GM23338 (cell line): ENCODE data around the gene SLC12A7. TPM values are rescaled to one million over a fixed set of nuclear protein-coding genes. Genes with fewer than 3 reads are reported as not detected.

Experiments used
- ATAC-seq: fragments of 200-7000 bp; cut with Tn5 transposase; 3 replicates; pipeline ENCODE4 v1.9.1; 2020
- DNase-seq: peaks from one replicate; pipeline ENCODE4 v3.0.0-alpha.2; 2015; ENCODE audit warnings: low spot score
- H2AFZ ChIP-seq: fragments of 200-600 bp; sonication (generic); 2 replicates; pipeline ENCODE4 v1.8.0; 2016; ENCODE audit warnings: antibody characterized with exemption, mild to moderate bottlenecking, moderate library complexity
- H3F3A ChIP-seq: fragments of 200-600 bp; sonication (generic); replicated peaks from 2 replicates; pipeline ENCODE4 v1.8.0; 2017; ENCODE audit warnings: antibody characterized with exemption, mixed run types, low read depth
- H3K27ac ChIP-seq: fragments of 200-600 bp; sonication (generic); 2 replicates; pipeline ENCODE4 v1.6.1; 2016; ENCODE audit warnings: low read depth
- H3K27me3 ChIP-seq: fragments of 200-600 bp; sonication (generic); 2 replicates; pipeline ENCODE4 v1.8.0; 2016; ENCODE audit warnings: mild to moderate bottlenecking, mixed run types, moderate library complexity; ENCODE audit not compliant: insufficient read depth
- H3K36me3 ChIP-seq: fragments of 200-600 bp; sonication (generic); 2 replicates; pipeline ENCODE4 v1.8.0; 2016; ENCODE audit warnings: mild to moderate bottlenecking; ENCODE audit not compliant: insufficient read depth
- H3K4me1 ChIP-seq: fragments of 200-600 bp; sonication (generic); 2 replicates; pipeline ENCODE4 v1.8.0; 2016; ENCODE audit warnings: mild to moderate bottlenecking, moderate library complexity; ENCODE audit not compliant: insufficient read depth
- H3K4me2 ChIP-seq: fragments of 200-600 bp; sonication (generic); 2 replicates; pipeline ENCODE4 v1.7.1; 2017; ENCODE audit warnings: mixed run types
- H3K4me3 ChIP-seq: fragments of 200-600 bp; sonication (generic); 2 replicates; pipeline ENCODE4 v1.6.1; 2016; ENCODE audit warnings: mixed run types
- H3K79me2 ChIP-seq: fragments of 200-600 bp; sonication (generic); replicated peaks from 2 replicates; pipeline ENCODE4 v1.8.0; 2017; ENCODE audit warnings: mild to moderate bottlenecking; ENCODE audit not compliant: insufficient read depth
- H3K9me2 ChIP-seq: fragments of 200-600 bp; sonication (generic); 2 replicates; pipeline ENCODE4 v1.8.0; 2017; ENCODE audit not compliant: insufficient read depth
- H4K20me1 ChIP-seq: fragments of 200-600 bp; sonication (generic); replicated peaks from 2 replicates; pipeline ENCODE4 v1.8.0; 2017; ENCODE audit warnings: mild to moderate bottlenecking; ENCODE audit not compliant: insufficient read depth
- H3K27ac Mint-ChIP-seq: 2 replicates; pipeline ENCODE4 v1.8.0; 2020; ENCODE audit warnings: inconsistent platforms, mild to moderate bottlenecking, moderate library complexity, mixed read lengths
- H3K27me3 Mint-ChIP-seq: 3 replicates; pipeline ENCODE4 v1.8.0; 2022; ENCODE audit warnings: low read depth, mild to moderate bottlenecking, moderate library complexity, mixed read lengths, inconsistent platforms; ENCODE audit not compliant: insufficient read depth, poor library complexity
- H3K36me3 Mint-ChIP-seq: 3 replicates; pipeline ENCODE4 v1.8.0; 2021; ENCODE audit warnings: low read depth, mild to moderate bottlenecking, inconsistent platforms, moderate library complexity, mixed read lengths
- H3K4me1 Mint-ChIP-seq: 3 replicates; pipeline ENCODE4 v1.8.0; 2020; ENCODE audit warnings: mild to moderate bottlenecking, inconsistent platforms, mixed read lengths
- H3K4me3 Mint-ChIP-seq: 3 replicates; pipeline ENCODE4 v1.8.0; 2021; ENCODE audit warnings: moderate library complexity, mild to moderate bottlenecking, inconsistent platforms, mixed read lengths
- H3K9me3 Mint-ChIP-seq: 3 replicates; pipeline ENCODE4 v1.8.0; 2020; ENCODE audit warnings: moderate library complexity, mild to moderate bottlenecking, inconsistent platforms, mixed read lengths
- CREB1 ChIP-seq: fragments of 250-450 bp; sonication (Bioruptor Pico); IDR thresholded peaks from 2 replicates; pipeline ENCODE4 v1.5.0; 2020; ENCODE audit warnings: low read depth, mild to moderate bottlenecking, moderate library complexity
- EZH2 ChIP-seq: fragments of 200-600 bp; sonication (generic); IDR thresholded peaks from one replicate; pipeline ENCODE4 v1.8.0; 2017; ENCODE audit warnings: antibody characterized with exemption, mild to moderate bottlenecking, low read depth; ENCODE audit not compliant: unreplicated experiment
- EZH2phosphoT487 ChIP-seq: fragments of 200-600 bp; sonication (generic); IDR thresholded peaks from one replicate; pipeline ENCODE4 v1.8.1; 2018; ENCODE audit warnings: antibody characterized with exemption; ENCODE audit not compliant: unreplicated experiment
- JUNB ChIP-seq: IDR thresholded peaks from one replicate; pipeline ENCODE4 v1.6.1; 2016; ENCODE audit warnings: antibody characterized with exemption; ENCODE audit not compliant: unreplicated experiment
- NANOG ChIP-seq: IDR thresholded peaks from 2 replicates; pipeline ENCODE4 v1.6.1; 2016; ENCODE audit warnings: antibody characterized with exemption, borderline replicate concordance
- POLR2AphosphoS5 ChIP-seq: IDR thresholded peaks from 2 replicates; pipeline ENCODE4 v1.6.1; 2016; ENCODE audit warnings: antibody characterized with exemption, low read depth
- STAT1 ChIP-seq: IDR thresholded peaks from one replicate; pipeline ENCODE4 v1.6.1; 2016; ENCODE audit warnings: antibody characterized with exemption; ENCODE audit not compliant: unreplicated experiment
- ZNF331 ChIP-seq: fragments of 250-450 bp; sonication (Bioruptor Pico); IDR thresholded peaks from 2 replicates; pipeline ENCODE4 v1.5.0; 2020; ENCODE audit warnings: low read depth, mild to moderate bottlenecking, moderate library complexity
- polyA plus RNA-seq: library from polyadenylated mRNA; unstranded; fragments of >200 nt; fragmentation: Nextera tagmentation; extraction: Ambion mirVana; gene quantifications from 2 replicates; pipeline ENCODE4 v1.2.1, GENCODE V29; 2016
- total RNA-seq: library from RNA; depleted of rRNA; stranded (reverse); fragments of >200 nt; shearing (Covaris generic); gene quantifications from 2 replicates; pipeline ENCODE4 v1.2.3, GENCODE V29; 2014
- TF ChIP-seq, protein P1 (sequence below), 2 experiments: fragments of 200-600 bp in 1 of 2; sonication (generic) in 1 of 2; conservative IDR thresholded peaks; 2 replicates each; pipeline versions ENCODE4 v1.5.1 to v1.6.1; 2016 to 2017; ENCODE audit warnings: antibody characterized with exemption in 2 of 2, low read depth in 2 of 2, mild to moderate bottlenecking in 2 of 2, moderate library complexity in 1 of 2
- TF ChIP-seq, protein P2 (sequence below): IDR thresholded peaks from 2 replicates; pipeline ENCODE4 v1.6.1; 2016; ENCODE audit warnings: antibody characterized with exemption
- TF ChIP-seq, protein P3 (sequence below): IDR thresholded peaks from one replicate; pipeline ENCODE4 v1.6.1; 2018; ENCODE audit warnings: antibody characterized with exemption; ENCODE audit not compliant: unreplicated experiment

SLC12A7 gene
- total and polyA plus RNA-seq, 2 experiments from 2014 or later = 7.4 to 32.2 TPM

DNA sequence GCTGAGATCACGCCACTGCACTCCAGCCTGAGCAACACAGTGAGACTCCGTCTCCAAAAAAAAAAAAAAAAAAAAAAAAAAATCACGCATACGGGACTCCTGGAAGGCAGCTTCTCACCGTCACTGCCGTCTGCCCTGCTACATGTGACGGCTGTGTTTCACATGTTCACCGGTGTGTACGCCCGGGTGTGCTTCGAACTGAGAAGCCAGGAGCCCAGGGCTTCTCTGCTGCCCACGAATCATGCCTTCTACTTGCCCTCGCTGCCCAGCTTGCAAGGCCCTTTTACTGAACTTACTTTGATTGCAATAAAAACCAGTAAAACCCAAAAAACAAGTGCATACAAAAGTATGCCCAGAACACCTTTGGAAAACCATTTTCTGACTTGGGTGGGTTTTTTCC, 109.0 kb downstream of the SLC12A7 start:
- TF ChIP-seq NANOG (no peak), EZH2phosphoT487 (no peak), EZH2 (no peak), STAT1 (no peak), JUNB (no peak), POLR2AphosphoS5 (no peak), CREB1 (CRISPR knock-in tag) (no peak)
- TF ChIP-seq, protein P1, sequence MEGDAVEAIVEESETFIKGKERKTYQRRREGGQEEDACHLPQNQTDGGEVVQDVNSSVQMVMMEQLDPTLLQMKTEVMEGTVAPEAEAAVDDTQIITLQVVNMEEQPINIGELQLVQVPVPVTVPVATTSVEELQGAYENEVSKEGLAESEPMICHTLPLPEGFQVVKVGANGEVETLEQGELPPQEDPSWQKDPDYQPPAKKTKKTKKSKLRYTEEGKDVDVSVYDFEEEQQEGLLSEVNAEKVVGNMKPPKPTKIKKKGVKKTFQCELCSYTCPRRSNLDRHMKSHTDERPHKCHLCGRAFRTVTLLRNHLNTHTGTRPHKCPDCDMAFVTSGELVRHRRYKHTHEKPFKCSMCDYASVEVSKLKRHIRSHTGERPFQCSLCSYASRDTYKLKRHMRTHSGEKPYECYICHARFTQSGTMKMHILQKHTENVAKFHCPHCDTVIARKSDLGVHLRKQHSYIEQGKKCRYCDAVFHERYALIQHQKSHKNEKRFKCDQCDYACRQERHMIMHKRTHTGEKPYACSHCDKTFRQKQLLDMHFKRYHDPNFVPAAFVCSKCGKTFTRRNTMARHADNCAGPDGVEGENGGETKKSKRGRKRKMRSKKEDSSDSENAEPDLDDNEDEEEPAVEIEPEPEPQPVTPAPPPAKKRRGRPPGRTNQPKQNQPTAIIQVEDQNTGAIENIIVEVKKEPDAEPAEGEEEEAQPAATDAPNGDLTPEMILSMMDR (conservative IDR thresholded peaks at IDR 0.05; ENCODE audit: low read depth in 2 of 2) = no peak
- TF ChIP-seq, protein P2, sequence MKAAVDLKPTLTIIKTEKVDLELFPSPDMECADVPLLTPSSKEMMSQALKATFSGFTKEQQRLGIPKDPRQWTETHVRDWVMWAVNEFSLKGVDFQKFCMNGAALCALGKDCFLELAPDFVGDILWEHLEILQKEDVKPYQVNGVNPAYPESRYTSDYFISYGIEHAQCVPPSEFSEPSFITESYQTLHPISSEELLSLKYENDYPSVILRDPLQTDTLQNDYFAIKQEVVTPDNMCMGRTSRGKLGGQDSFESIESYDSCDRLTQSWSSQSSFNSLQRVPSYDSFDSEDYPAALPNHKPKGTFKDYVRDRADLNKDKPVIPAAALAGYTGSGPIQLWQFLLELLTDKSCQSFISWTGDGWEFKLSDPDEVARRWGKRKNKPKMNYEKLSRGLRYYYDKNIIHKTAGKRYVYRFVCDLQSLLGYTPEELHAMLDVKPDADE = no peak
- Mint-ChIP-seq H3K27me3 (peaks cover 47% of the 10 kb centered on the region), H3K27ac (no peak overlapping the region), H3K36me3 (no peaks in the 10 kb centered on the region), H3K4me1 (peaks cover 17% of the 10 kb centered on the region), H3K9me3 (no peaks in the 10 kb centered on the region; the same call in 2 of the 3 replicates), H3K4me3 (no peak overlapping the region; the same call in 2 of the 3 replicates)
- H3K4me3 ChIP-seq = no peak overlapping the region
- no peak overlapping the region for H3K4me2 ChIP-seq
- no peaks in the 10 kb centered on the region for H3K4me1 ChIP-seq
- peaks cover 51% of the 10 kb centered on the region for H3K27me3 ChIP-seq
- no peak overlapping the region for H2AFZ ChIP-seq
- H3K27ac ChIP-seq = no peak overlapping the region
- H3K79me2 ChIP-seq = no peaks in the 10 kb centered on the region
- H3F3A ChIP-seq = no peaks in the 10 kb centered on the region; the same call in 1 of the 2 replicates
- no peak for DNase-seq
- H3K36me3 ChIP-seq = no peaks in the 10 kb centered on the region
- ATAC-seq = no peak
- no peaks in the 10 kb centered on the region for H3K9me2 ChIP-seq
- H4K20me1 ChIP-seq = no peaks in the 10 kb centered on the region

DNA sequence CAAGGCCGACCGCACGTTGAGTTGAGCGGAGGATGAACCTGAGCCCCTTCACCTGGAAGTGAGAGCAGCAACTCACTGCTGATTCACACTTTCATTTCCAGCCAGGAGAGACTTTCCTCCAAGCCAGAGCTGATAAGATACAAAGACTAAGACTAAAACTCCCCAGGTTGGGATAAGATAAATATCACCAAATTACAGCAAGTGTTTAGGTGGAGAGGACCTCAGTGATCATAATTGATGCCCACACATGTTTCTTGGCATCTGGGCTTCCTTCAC, 109.7 kb downstream of the SLC12A7 start:
- no peaks in the 10 kb centered on the region for H3K9me2 ChIP-seq
- H3K36me3 ChIP-seq = no peaks in the 10 kb centered on the region
- H3K79me2 ChIP-seq = no peaks in the 10 kb centered on the region
- no peaks in the 10 kb centered on the region for H4K20me1 ChIP-seq
- DNase-seq = no peak
- no peaks in the 10 kb centered on the region for H3K9me3 Mint-ChIP-seq
- H3K4me2 ChIP-seq = no peak overlapping the region
- peaks cover 14% of the 10 kb centered on the region for H3K4me1 Mint-ChIP-seq
- no peak overlapping the region for H2AFZ ChIP-seq
- H3K4me3 ChIP-seq = no peak overlapping the region
- no peak for ATAC-seq
- H3K4me1 ChIP-seq = no peaks in the 10 kb centered on the region
- H3K27me3 Mint-ChIP-seq = peaks cover 42% of the 10 kb centered on the region
- no peak overlapping the region for H3K27ac ChIP-seq
- no peak overlapping the region for H3K4me3 Mint-ChIP-seq
- no peaks in the 10 kb centered on the region for H3K36me3 Mint-ChIP-seq
- no peak overlapping the region for H3K27ac Mint-ChIP-seq
- peaks cover 45% of the 10 kb centered on the region for H3K27me3 ChIP-seq
- H3F3A ChIP-seq = no peaks in the 10 kb centered on the region; the same call in 1 of the 2 replicates
- TF ChIP-seq EZH2phosphoT487 (no peak), CREB1 (CRISPR knock-in tag) (no peak), JUNB (no peak), STAT1 (no peak), ZNF331 (CRISPR knock-in tag) (no peak), POLR2AphosphoS5 (no peak), NANOG (no peak), EZH2 (no peak)
- TF ChIP-seq, protein P1 (conservative IDR thresholded peaks at IDR 0.05; ENCODE audit: low read depth in 2 of 2) = no peak
- TF ChIP-seq, protein P3, sequence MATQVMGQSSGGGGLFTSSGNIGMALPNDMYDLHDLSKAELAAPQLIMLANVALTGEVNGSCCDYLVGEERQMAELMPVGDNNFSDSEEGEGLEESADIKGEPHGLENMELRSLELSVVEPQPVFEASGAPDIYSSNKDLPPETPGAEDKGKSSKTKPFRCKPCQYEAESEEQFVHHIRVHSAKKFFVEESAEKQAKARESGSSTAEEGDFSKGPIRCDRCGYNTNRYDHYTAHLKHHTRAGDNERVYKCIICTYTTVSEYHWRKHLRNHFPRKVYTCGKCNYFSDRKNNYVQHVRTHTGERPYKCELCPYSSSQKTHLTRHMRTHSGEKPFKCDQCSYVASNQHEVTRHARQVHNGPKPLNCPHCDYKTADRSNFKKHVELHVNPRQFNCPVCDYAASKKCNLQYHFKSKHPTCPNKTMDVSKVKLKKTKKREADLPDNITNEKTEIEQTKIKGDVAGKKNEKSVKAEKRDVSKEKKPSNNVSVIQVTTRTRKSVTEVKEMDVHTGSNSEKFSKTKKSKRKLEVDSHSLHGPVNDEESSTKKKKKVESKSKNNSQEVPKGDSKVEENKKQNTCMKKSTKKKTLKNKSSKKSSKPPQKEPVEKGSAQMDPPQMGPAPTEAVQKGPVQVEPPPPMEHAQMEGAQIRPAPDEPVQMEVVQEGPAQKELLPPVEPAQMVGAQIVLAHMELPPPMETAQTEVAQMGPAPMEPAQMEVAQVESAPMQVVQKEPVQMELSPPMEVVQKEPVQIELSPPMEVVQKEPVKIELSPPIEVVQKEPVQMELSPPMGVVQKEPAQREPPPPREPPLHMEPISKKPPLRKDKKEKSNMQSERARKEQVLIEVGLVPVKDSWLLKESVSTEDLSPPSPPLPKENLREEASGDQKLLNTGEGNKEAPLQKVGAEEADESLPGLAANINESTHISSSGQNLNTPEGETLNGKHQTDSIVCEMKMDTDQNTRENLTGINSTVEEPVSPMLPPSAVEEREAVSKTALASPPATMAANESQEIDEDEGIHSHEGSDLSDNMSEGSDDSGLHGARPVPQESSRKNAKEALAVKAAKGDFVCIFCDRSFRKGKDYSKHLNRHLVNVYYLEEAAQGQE = no peak
